ENCODE results near the gene SCLT1.

DNA sequence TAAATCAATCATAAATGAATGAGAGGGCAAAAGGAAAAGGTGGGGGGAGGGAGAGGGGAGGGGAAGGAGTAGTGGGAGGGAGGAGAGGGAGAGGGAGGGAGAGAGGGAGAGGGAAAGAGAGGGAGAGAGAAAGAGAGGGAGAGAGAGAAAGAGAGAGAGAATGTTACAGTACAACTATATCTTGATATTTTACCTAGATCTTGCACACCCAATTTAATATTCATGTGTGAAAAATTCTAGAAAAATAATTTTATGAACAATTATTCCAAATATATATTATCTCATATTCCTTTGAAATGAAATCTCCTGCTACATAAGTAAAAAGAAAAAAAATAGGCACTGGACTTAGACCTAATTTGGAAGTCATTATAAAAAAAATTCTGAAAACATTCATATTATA is 120.0 kb downstream of the SCLT1 start:
- TF ChIP-seq, protein P1, sequence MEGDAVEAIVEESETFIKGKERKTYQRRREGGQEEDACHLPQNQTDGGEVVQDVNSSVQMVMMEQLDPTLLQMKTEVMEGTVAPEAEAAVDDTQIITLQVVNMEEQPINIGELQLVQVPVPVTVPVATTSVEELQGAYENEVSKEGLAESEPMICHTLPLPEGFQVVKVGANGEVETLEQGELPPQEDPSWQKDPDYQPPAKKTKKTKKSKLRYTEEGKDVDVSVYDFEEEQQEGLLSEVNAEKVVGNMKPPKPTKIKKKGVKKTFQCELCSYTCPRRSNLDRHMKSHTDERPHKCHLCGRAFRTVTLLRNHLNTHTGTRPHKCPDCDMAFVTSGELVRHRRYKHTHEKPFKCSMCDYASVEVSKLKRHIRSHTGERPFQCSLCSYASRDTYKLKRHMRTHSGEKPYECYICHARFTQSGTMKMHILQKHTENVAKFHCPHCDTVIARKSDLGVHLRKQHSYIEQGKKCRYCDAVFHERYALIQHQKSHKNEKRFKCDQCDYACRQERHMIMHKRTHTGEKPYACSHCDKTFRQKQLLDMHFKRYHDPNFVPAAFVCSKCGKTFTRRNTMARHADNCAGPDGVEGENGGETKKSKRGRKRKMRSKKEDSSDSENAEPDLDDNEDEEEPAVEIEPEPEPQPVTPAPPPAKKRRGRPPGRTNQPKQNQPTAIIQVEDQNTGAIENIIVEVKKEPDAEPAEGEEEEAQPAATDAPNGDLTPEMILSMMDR (IDR thresholded peaks at IDR 0.05) = no peak
- no peak for TF ChIP-seq POLR2A (IDR thresholded peaks at IDR 0.05)

Measured in body of pancreas (tissue), 4 donors.